SH-SY5Y (cell line): Measurements from ENCODE around the gene AP1B1.

Experiments
- GATA2 ChIP-seq: IDR thresholded peaks from 2 replicates; pipeline ENCODE4 v1.6.1; 2011; ENCODE audit warnings: mild to moderate bottlenecking, low read depth, low read length
- GATA3 ChIP-seq: IDR thresholded peaks from 2 replicates; pipeline ENCODE4 v1.6.1; 2011; ENCODE audit warnings: low read depth, mild to moderate bottlenecking, low read length, moderate library complexity

- TF ChIP-seq GATA2 (no peak), GATA3 (no peak)
Observed at GRCh38 chr22:29315286-29316140, 72.9 kb downstream of the AP1B1 start, which contains the start of gene RASL10A.
